OCI-LY1 (cell line): ENCODE results near the gene C2orf74.

Source experiments
- H2AFZ ChIP-seq: fragments of 200-600 bp; sonication (generic), shearing (Covaris generic); 2 replicates; pipeline ENCODE4 v1.6.0; 2014; ENCODE audit warnings: antibody characterized with exemption, mild to moderate bottlenecking, low read length
- H3F3A ChIP-seq: fragments of 200-600 bp; sonication (generic), shearing (Covaris generic); 2 replicates; pipeline ENCODE4 v1.6.0; 2014; ENCODE audit warnings: mild to moderate bottlenecking, antibody characterized with exemption, low read length, moderate library complexity; ENCODE audit not compliant: insufficient read depth
- H3K27ac ChIP-seq: fragments of 200-600 bp; sonication (generic); 2 replicates; pipeline ENCODE4 v1.5.1; 2014; ENCODE audit warnings: low read length, mixed run types, mild to moderate bottlenecking, low read depth; ENCODE audit not compliant: poor library complexity, severe bottlenecking
- H3K27me3 ChIP-seq: fragments of 200-600 bp; sonication (generic); 2 replicates; pipeline ENCODE4 v1.6.0; 2014; ENCODE audit warnings: antibody characterized with exemption, mild to moderate bottlenecking, low read length, moderate library complexity; ENCODE audit not compliant: insufficient read depth
- H3K36me3 ChIP-seq: fragments of 200-600 bp; sonication (generic); 2 replicates; pipeline ENCODE4 v1.6.1; 2014; ENCODE audit warnings: mild to moderate bottlenecking, antibody characterized with exemption, low read length, moderate library complexity, mixed read lengths; ENCODE audit not compliant: insufficient read depth
- H3K4me1 ChIP-seq: fragments of 200-600 bp; sonication (generic); 2 replicates; pipeline ENCODE4 v1.5.1; 2014; ENCODE audit warnings: mild to moderate bottlenecking, low read length, moderate library complexity; ENCODE audit not compliant: insufficient read depth, severe bottlenecking
- H3K4me2 ChIP-seq: fragments of 200-600 bp; sonication (generic), shearing (Covaris generic); 2 replicates; pipeline ENCODE4 v1.6.1; 2014; ENCODE audit warnings: low read length
- H3K4me3 ChIP-seq: fragments of 200-600 bp; sonication (generic); 2 replicates; pipeline ENCODE4 v1.5.1; 2014; ENCODE audit warnings: low read length, low read depth, mild to moderate bottlenecking, mixed read lengths; ENCODE audit not compliant: poor library complexity, severe bottlenecking
- H3K79me2 ChIP-seq: fragments of 200-600 bp; shearing (Covaris generic); 2 replicates; pipeline ENCODE4 v1.6.1; 2016; ENCODE audit warnings: mixed run types, low read length, mixed read lengths; ENCODE audit not compliant: insufficient read depth
- H3K9ac ChIP-seq: fragments of 200-600 bp; sonication (generic), shearing (Covaris generic); 2 replicates; pipeline ENCODE4 v1.6.1; 2014; ENCODE audit warnings: mild to moderate bottlenecking, low read length, mixed read lengths
- H3K9me2 ChIP-seq: fragments of 200-600 bp; sonication (generic), shearing (Covaris generic); 2 replicates; pipeline ENCODE4 v1.6.1; 2014; ENCODE audit warnings: low read depth, mild to moderate bottlenecking, low read length, mixed read lengths
- H3K9me3 ChIP-seq: fragments of 200-600 bp; shearing (Covaris generic); 2 replicates; pipeline ENCODE4 v1.6.1; 2014; ENCODE audit warnings: low read length, mixed read lengths
- H4K20me1 ChIP-seq: fragments of 200-600 bp; sonication (generic), shearing (Covaris generic); 2 replicates; pipeline ENCODE4 v1.6.0; 2016; ENCODE audit warnings: mild to moderate bottlenecking, low read length; ENCODE audit not compliant: insufficient read depth
- CTCF ChIP-seq: fragments of 200-600 bp; sonication (generic), shearing (Covaris generic); IDR thresholded peaks from 2 replicates; pipeline ENCODE4 v1.5.1; 2017; ENCODE audit warnings: mild to moderate bottlenecking, antibody characterized with exemption, low read length, moderate library complexity, mixed read lengths
- EZH2 ChIP-seq: fragments of 200-600 bp; sonication (generic), shearing (Covaris generic); IDR thresholded peaks from 2 replicates; pipeline ENCODE4 v1.8.0; 2017; ENCODE audit warnings: borderline replicate concordance, mixed run types, mild to moderate bottlenecking, antibody characterized with exemption, low read length, moderate library complexity, mixed read lengths

The C2orf74 gene

GRCh38 chr2:61178603-61179545, 16.9 kb downstream of the C2orf74 start:
- H3K27me3 ChIP-seq, result no peaks in the 10 kb centered on the region
- H3F3A ChIP-seq, result no peaks in the 10 kb centered on the region
- H3K27ac ChIP-seq, result peak overlapping the region; percentile 57
- H3K79me2 ChIP-seq, result no peaks in the 10 kb centered on the region
- H4K20me1 ChIP-seq, result no peaks in the 10 kb centered on the region
- peak overlapping the region; percentile 74 for H3K4me2 ChIP-seq
- TF ChIP-seq EZH2 (no peak), CTCF (no peak)
- H3K4me1 ChIP-seq, result peaks cover 48% of the 10 kb centered on the region
- peak overlapping the region; percentile 80 for H3K4me3 ChIP-seq
- H3K9me2 ChIP-seq, result no peaks in the 10 kb centered on the region
- H2AFZ ChIP-seq, result no peak overlapping the region
- no peaks in the 10 kb centered on the region for H3K9me3 ChIP-seq
- peak overlapping the region; percentile 92 for H3K9ac ChIP-seq
- H3K36me3 ChIP-seq, result peaks cover 45% of the 10 kb centered on the region

GRCh38 chr2:61179701-61180639, 18.0 kb downstream of the C2orf74 start:
- Histone ChIP-seq H3K27ac (peak overlapping the region; percentile 57), H3K79me2 (no peaks in the 10 kb centered on the region), H2AFZ (no peak overlapping the region)

More at GRCh38 chr2:61179701-61180639, 18.0 kb downstream of the C2orf74 start:
- peaks cover 56% of the 10 kb centered on the region for H3K36me3 ChIP-seq
- H3K9me2 ChIP-seq, result no peaks in the 10 kb centered on the region
- peak overlapping the region; percentile 92 for H3K9ac ChIP-seq
- H4K20me1 ChIP-seq, result no peaks in the 10 kb centered on the region
- peak overlapping the region; percentile 74 for H3K4me2 ChIP-seq
- no peaks in the 10 kb centered on the region for H3K9me3 ChIP-seq
- H3K4me3 ChIP-seq, result peak overlapping the region; percentile 80
- no peaks in the 10 kb centered on the region for H3F3A ChIP-seq
- peaks cover 48% of the 10 kb centered on the region for H3K4me1 ChIP-seq
- no peak for TF ChIP-seq CTCF
- no peak for TF ChIP-seq EZH2
- H3K27me3 ChIP-seq, result no peaks in the 10 kb centered on the region
